Left lobe of liver (tissue), 2 donors: ENCODE results near the gene SRSF6. TPM values are rescaled to one million over a fixed set of nuclear protein-coding genes. Genes with fewer than 3 reads are reported as not detected.
"Not testable (repeated sequence)": the region's sequence is repeated elsewhere in the genome, so short reads cannot be mapped to it uniquely, and the experiment has no call there.

Experiments
- ATAC-seq: fragments of 200-7000 bp; cut with Tn5 transposase; one replicate; pipeline ENCODE4 v1.9.1; 2020; ENCODE audit warnings: mild to moderate bottlenecking, moderate library complexity
- DNase-seq: peaks from one replicate; pipeline ENCODE4 v3.0.0-alpha.2; 2020; ENCODE audit warnings: low spot score
- total RNA-seq: library from RNA; stranded (reverse); gene quantifications from one replicate; pipeline ENCODE4 v1.2.1, GENCODE V29; 2021
- donor health status: DM: no; HTN: no; CAD: no; lungs with moderate emphysema.
- donor health status: DM: no; HTN: yes; CAD: no.

SRSF6 gene
- total RNA-seq: 71.6 TPM

DNA sequence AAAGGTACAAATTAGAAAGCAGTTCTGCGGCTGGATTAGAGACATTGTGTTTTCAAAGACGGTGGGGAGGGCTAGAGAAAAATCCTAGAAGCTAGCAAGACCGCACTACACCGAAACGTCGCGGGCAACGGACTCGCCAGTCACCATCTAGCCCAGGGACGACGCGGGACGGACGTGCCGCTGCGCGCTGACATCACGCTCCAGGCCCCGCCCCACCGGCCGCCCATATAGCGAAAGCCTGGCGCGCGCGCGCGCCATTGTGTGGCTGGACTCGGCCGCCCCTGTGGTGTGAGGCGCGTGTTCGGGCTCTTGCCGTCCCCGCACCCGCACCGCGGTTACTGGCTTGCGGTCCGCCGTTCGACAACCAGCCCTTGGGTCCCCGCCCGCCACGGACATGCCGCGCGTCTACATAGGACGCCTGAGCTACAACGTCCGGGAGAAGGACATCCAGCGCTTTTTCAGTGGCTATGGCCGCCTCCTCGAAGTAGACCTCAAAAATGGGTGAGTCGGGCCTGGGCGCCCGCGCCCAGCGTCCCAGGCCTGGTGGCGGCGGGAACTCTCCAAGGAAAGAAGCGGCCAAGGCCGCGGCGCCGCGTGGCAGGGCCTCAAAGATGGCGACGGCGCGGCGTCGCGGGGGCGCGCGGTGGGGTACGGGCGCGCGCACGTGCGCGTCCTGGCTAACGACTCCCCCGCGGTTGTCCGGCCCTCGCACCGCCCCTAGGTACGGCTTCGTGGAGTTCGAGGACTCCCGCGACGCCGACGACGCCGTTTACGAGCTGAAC lies at the start of gene SRSF6:
Gene SRSF6 (plus strand): TSS at position 257 of the 782 bp plus-strand sequence. CDS start 138 bp downstream, at position 395.
- DNase-seq (peak; percentile 95), ATAC-seq (peak; percentile 94)

DNA sequence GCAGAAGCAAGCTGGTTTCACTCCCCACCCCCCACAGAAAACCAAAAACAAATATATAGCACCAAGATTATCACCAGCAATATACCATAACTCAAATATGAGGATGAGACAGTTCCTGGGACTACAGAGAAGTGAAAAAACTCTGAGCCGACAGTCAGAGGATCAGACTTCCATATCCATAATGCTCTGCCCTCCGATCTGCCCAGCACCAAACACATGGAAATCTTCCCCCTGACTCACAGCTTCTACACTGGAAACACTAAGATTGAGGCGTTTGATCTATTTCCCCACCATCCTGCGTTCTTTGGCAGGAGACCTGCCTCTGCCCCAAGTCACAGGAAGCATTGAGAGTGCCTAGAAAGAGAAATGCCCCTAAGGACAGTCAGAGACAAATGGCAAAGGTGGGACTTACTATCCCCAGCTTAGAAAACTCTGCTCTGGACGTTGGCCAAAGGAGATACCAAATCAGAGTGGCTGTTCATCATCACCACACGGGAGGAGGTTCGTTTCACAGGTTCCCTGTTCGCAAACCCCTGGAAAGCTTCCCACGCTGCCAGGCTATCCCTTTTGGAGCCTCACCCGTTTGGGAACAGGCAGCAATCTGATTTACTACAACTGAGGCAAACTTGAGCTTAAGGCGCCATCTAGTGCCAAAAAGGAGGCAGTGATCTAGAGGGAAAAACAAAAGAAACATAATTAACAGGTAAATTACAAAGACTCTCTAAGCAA lies 48.7 kb upstream of the SRSF6 start:
- peak; percentile 37 for ATAC-seq

GRCh38 chr20:43409577-43409913 lies 48.2 kb upstream of the SRSF6 start:
- DNase-seq (no peak), ATAC-seq (no peak)

More for the DNA sequence above, 48.7 kb upstream of the SRSF6 start:
- no peak for DNase-seq

DNA sequence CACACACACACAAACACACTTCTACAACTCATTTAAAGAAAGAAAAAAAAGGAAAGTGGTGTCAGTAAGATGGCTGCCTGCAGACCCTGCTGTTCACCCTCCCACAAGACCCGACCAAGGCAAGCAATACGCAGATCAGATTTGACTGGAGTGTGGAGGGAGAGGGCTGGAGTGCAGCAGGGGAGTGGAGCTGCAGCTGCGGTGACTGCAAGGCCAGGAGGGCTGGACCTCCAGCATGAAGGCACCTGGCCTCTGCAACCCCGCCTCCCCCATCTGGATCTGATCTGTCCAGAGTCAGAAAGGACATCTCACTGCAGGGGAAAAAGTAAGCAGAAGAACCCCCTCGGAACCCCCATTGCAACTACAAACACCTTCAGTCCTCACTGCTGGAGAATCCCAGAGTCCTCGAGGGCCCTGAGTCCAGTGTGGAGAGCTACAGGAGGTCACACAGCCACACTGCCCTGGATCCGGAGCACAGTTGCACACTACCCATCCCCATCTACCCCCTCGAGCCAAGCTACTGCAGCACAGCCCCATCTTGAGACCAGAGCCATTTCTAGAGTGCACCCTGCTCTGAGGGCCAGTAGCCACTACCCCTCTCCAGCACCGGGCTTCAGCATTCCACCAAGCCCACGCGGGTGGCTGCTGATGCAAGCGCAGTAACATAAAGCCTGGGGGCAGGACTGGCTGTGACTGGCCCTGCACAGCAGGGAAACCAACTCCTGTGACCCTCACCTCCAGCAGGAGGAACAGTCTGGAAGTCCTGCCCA lies 41.9 kb upstream of the SRSF6 start:
- DNase-seq (no peak), ATAC-seq (no peak)

DNA sequence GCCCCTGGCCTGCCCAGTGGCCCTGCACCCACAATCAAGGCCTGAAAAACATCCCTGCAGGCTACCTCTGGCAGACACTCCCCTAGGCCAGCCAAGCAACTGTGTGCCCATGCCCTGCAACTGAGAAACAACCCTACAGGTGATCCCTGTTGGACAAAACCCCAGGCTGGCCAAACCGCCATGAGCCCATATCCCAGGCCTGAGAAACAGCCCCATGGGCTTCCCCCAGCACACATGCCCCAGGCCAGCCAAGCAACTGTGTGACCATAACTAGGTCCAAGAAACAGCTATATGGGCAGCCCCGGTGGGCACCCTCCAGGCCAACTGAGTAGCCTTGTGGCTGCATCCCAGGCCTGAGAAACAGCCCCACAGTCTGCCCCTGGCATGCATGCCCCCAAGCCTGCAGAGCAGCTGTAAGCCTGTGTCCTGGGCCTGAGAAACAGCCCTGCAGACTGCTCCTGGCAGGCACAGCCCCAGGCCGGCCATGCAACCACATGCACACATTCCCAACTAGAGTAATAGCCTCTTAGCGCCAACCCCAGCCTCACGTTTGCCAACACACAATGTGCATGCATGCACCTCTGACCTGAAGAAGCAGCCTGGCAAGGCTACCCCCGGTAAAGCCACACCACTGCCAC lies 41.0 kb upstream of the SRSF6 start:
- DNase-seq (no peak), ATAC-seq (no peak)

DNA sequence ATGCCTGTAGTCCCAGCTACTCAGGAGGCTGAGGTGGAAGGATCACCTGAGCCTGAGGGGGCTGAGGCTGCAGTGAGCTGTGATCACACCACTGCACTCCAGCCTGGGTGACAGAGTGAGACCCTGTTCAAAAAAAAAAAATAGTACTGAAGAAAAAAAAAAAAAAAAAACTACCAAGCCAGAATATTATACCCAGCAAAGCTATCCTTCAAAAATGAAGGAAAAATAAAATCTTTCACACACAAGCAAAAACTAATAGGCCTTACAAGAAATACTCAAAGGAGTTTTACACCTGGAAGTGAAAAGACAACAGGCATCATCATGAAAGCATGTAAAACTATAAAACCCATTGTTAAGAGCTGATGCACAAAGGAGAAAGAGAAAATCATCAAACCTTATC lies 37.5 kb upstream of the SRSF6 start:
- DNase-seq: no peak
- no peak for ATAC-seq

DNA sequence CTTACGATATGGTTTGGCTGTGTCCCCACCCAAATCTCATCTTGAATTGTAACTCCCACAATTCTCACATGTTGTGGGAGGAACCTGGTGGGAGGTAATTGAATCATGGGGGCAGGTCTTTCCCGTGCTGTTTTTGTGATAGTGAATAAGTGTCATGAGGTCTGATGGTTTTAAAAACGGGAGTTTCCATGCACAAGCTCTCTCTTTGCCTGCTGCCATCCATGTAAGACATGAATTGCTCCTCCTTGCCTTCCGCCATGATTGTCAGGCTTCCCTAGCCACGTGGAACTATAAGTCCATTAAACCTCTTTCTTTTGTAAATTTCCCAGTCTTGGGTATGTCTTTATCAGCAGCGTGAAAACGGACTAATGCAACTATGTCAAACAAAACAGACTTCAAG lies 36.8 kb upstream of the SRSF6 start:
- not testable (repeated sequence) for ATAC-seq, DNase-seq

DNA sequence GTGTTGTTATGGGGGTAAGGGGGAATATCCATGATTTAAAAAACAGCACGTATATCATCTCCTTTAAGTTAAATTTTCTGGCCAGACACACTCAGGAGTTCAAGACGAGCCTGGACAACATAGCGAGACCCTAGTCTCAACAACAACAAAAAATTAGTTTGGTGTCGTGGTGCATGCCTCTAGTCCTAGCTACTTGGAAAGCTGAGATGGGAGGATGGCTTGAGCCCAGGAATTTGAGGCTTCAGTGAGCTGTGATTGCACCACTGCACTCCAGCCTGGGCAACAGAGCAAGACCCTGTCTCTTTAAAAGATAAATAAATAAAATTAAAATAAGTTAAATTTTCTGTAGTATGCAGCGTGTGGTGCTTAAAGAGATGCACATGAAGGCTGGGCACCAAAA lies 31.5 kb upstream of the SRSF6 start:
- no peak for DNase-seq
- no peak for ATAC-seq

DNA sequence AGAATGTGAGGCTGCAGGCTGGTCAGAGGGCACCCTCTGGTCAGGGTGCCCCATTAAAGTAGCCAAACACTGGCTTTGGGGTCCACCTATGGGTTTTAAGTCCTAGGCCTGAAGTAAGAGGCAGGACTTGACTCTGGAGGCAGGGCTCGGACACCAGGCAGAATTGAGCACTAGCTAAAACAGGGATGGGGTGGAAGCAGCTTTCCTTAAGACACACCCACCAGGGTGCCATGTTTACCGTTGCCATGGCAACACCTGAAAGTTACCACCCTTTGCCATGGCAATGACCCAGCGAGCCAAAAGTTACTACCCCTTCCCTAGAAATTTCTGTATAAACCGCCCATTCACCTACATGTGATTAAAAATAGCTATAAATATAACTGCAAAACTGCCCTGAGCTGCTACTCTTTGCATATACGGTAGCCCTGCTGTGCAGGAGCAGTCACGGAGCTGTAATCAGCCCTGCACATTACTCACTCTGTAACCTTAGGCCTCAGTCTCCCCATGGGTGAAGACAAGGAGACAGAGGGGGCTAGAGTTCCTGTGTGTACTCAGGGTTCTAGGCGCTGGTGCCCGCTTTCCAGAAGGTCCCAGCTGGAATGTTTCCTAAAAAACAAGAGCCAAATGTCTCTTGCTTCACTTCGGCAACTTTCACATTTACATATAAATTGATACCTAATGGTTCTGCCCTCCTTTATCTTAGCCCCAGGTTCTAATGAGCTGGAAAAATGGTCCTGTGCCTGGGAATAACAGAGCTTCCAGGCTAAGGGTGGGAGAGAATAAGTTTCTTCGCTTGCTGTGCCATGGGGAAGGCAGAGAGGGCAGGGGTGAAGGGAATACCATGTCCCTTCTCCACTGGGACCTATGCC lies 27.2 kb upstream of the SRSF6 start:
- ATAC-seq: no peak

DNA sequence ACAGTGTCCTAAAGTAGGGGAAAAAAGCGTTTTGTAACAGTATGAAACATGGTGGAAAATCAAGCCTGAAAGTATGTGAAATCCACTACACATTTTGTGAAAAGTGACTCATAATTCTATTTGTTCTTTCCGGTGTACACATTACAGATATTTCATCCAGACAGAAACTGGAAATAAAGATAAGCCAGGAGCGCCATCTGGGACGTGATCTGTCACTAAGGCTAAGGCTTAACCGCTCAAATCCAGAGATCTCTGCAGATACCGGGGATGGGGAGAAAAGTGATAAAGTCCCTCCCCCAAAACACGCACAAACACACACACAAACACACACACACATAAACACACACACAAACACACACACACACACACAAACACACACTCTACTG lies 26.6 kb upstream of the SRSF6 start:
- no peak for ATAC-seq
- no peak for DNase-seq

More for the DNA sequence above, 27.2 kb upstream of the SRSF6 start:
- DNase-seq: no peak

DNA sequence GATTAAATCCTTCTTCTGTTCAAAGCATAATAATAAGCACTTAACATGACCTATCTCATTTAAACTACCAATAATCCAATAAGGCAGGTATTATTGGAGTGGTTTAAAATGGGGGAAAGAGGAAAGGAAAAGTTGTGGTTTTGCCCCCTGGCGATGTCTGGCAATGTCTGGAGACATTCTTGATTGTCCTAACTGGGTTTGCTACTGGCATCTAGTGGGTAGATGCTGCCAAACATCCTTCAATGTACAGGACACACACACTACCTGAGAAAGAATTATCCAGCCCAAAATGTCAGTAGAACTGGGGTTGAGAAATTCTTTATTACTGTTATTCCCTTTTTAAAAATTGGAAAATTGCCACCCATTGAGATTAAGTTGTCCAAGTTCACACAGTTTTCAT lies 25.2 kb upstream of the SRSF6 start:
- ATAC-seq: no peak
- DNase-seq: no peak

DNA sequence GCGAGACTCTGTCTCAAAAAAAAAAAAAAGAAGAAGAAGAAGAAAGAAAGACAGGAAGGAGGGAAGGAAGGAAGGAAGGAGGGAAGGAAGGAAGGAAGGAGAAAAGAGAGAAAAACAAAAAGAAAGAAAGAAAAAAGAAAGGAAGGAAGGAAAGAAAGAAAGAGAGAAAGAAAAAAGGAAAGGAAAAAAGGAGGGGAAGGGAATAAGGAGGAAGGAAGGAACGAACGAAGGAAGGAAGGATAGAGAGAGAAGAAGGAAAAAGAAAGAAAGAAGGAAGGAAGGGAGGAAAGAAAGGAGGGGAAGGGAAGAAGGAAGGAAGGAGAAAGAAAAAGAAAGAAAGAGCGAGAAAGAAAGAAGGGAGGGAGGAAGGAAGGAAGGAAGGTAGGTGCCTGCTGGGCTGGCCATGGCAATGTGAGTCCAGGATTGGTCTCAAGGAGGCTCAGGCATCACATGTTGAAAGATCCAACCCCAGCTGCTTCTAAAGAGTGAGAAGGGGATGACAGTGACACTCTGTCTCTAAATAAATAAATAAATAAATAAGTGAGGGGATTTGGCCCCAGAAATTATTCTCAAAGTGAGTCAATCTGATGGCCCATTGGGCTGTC lies 24.3 kb upstream of the SRSF6 start:
- ATAC-seq (no peak), DNase-seq (no peak)

DNA sequence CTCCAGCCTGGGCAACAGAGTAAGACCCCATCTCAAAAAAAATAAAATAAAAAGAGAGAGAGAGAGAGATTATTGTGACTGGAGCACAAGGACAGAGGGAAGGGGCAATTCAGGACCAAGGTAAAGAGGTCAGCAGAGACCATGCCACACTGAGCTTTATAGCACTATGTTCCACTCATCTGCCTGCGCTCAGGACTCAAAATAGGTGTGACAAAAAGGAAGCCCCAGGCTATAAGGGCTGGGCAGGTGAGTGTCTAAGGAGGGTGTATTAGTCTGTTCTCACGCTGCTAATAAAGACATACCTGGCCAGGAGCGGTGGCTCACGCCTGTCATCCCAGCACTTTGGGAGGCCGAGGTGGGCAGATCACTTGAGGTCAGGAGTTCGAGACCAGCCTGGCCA lies 23.1 kb upstream of the SRSF6 start:
- no peak for ATAC-seq

GRCh38 chr20:43438578-43439316 lies 18.9 kb upstream of the SRSF6 start:
- ATAC-seq (no peak), DNase-seq (no peak)

More for the DNA sequence above, 23.1 kb upstream of the SRSF6 start:
- no peak for DNase-seq

DNA sequence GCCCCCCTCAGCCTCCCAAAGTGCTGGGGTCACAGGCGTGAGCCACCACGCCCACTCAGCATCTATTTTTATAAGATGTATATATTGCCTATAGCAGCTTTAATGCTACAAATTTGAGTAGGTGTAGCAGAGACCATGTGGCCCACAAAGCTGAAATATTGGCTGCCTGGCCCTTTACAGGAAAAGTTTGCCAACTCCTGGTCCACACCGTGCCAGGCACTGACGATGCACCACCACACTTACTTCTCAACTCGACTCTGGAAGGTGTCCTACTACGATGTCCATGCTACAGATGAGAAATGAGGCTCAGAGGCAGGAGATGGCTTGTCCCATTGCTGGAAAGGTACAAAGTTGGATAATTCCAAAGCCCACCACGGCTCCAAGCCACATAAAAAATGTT lies 17.2 kb upstream of the SRSF6 start:
- ATAC-seq: no peak
- no peak for DNase-seq

DNA sequence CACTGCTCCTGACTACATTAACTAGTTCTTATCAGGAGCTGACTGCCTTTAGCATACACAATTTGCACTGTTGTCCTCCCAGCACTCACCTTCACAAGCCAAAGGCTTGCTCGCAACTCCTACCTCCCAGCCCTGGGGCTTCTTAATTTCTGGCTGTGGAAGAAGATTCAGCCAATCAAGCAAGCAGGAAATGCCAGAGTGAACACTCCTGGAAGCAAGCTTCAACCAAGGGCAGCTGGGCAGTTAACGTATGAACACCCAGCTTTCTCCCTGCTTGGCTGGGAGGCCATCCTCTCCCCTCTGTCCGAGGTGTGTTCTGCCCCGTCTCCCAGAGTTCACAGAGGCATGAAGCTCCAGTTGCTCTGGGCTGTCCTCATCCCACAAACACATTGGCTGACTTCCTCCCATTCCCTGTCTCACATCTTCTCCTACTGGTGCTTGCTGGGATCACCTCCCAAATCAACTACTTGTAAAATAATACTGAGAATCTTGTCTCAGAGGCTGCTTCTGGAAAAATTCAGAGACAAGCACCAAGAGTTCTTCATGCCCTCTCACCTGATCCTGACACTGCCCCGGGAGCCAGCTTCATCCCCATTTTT lies 15.3 kb upstream of the SRSF6 start:
- no peak for DNase-seq
- no peak for ATAC-seq

DNA sequence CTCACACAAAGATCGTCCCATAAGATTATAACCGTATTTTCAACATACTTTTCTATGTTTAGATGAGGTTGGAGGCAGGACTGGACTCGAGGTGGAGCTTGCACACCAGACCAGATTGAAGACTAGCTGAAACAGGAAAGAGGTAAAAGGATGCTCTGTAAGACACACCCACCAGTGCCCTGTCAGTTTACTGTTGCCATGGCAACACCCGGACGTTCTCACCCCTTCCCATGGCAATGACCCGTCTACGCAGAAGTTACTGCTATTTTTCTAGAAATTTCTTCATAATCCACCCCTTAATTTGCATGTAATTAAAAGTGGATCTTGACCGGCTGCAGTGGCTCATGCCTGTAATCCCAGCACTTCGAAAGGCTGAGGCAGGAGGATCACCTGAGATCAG lies 13.6 kb upstream of the SRSF6 start:
- ATAC-seq: no peak
- no peak for DNase-seq

DNA sequence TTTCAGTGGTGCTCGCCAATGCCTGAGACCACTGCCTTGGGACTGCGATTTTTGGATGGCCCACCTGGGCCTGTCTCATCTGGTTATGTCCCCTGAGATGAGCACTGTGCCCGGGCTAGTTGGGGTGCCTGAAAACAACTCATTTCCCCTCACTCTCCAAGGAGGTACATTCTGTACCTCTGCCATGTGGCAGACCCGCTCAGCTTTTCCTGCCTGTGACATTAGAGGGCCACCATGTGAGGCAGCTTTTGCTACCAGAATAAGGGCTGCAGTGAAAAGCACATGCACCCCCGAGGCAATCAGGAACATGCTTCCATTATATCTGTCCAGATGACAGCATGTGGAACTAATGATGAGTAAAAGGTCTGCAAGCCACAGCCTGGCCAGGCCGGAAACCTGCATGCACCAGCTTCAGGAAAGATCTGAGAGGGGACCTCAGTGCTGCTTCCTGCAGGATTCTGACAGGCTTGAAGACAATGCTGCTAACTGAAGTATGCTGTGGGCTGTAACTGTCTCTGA lies 11.3 kb upstream of the SRSF6 start:
- no peak for ATAC-seq

DNA sequence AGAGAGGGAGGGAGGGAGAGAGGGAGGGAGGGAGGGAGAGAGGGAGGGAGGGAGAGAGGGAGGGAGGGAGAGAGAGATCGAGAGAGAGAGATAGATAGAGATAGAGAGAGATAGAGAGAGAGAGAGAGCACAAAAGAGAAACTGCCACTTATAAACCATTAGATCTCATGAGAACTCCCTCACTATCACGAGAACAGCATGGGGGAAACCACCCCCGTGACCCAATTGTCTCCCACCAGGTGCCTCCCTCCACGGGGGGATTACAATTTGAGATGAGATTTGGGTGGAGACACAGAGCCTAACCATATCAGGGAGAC lies 9.3 kb upstream of the SRSF6 start:
- not testable (repeated sequence) for DNase-seq, ATAC-seq

More for the DNA sequence above, 11.3 kb upstream of the SRSF6 start:
- no peak for DNase-seq
